ENCODE data around the gene INPP4B. TPM values are rescaled to one million over a fixed set of nuclear protein-coding genes. Genes with fewer than 3 reads are reported as not detected.

INPP4B gene
- total RNA-seq, 1 experiment from 2014 or later: 0.07 TPM

GRCh38 chr4:142705820-142706219, 140.3 kb downstream of the INPP4B start:
- no peak overlapping the region for H2BK20ac ChIP-seq (ENCODE audit: low read depth, low read length, poor library complexity, severe bottlenecking)
- peaks cover 6% of the 10 kb centered on the region; the same call in 1 of the 2 replicates for H3K27me3 ChIP-seq (ENCODE audit: insufficient read depth, low read length)
- no peak overlapping the region for H2BK15ac ChIP-seq (ENCODE audit: low read depth, low read length)
- TF ChIP-seq CTCF (conservative IDR thresholded peaks at IDR 0.05): no peak
- H3K79me2 ChIP-seq (ENCODE audit: insufficient read depth, low read length): no peaks in the 10 kb centered on the region
- no peak overlapping the region for H4K5ac ChIP-seq (ENCODE audit: insufficient read length, low read depth, low read length)
- H3K27me3 Mint-ChIP-seq (ENCODE audit: low read depth): peaks cover 26% of the 10 kb centered on the region
- H3K27ac Mint-ChIP-seq: no peak overlapping the region
- H3K79me1 ChIP-seq (ENCODE audit: insufficient read depth, low read depth, low read length, poor library complexity, severe bottlenecking): no peaks in the 10 kb centered on the region
- no peak overlapping the region for H3T11ph ChIP-seq (ENCODE audit: low read length)
- H3K4me2 ChIP-seq (ENCODE audit: insufficient read depth, insufficient read length, low read length): no peak overlapping the region
- no peak overlapping the region for H2AFZ ChIP-seq (ENCODE audit: low read length)
- no peak overlapping the region for H3K9ac ChIP-seq (ENCODE audit: extremely low read depth, insufficient read length, low read length)
- H3K56ac ChIP-seq (ENCODE audit: insufficient read length, low read depth, low read length): no peak overlapping the region
- no peaks in the 10 kb centered on the region; a peak in 1 of 5 replicates for H3K9me3 Mint-ChIP-seq
- no peak overlapping the region for H3K23ac ChIP-seq (ENCODE audit: insufficient read length, low read depth, low read length)
- H3K4ac ChIP-seq (ENCODE audit: low read depth, low read length): no peak overlapping the region
- H2AK5ac ChIP-seq (ENCODE audit: insufficient read length, low read length): no peak overlapping the region
- H4K8ac ChIP-seq (replicated peaks; ENCODE audit: insufficient read length, low read depth, low read length): no peak overlapping the region
- H3K18ac ChIP-seq (ENCODE audit: insufficient read length, low read depth, low read length): no peak overlapping the region
- H4K20me1 ChIP-seq (ENCODE audit: control insufficient read depth, insufficient read depth, insufficient read length): no peaks in the 10 kb centered on the region
- H2BK120ac ChIP-seq (ENCODE audit: low read depth, low read length, poor library complexity, severe bottlenecking): no peak overlapping the region
- H3K14ac ChIP-seq (ENCODE audit: insufficient read depth, low read length): no peak overlapping the region
- H3K4me1 Mint-ChIP-seq: peaks cover 7 to 10% of the 10 kb centered on the region in 2 experiments
- no peak overlapping the region for H2BK5ac ChIP-seq (ENCODE audit: insufficient read length, low read length)
- no peak overlapping the region for H3K4me3 Mint-ChIP-seq
- no peaks in the 10 kb centered on the region for H3K9me3 ChIP-seq (ENCODE audit: control insufficient read depth, low read depth, low read length)
- no CpG with 5 or more reads among the region's 1 CpG for WGBS (ENCODE audit: extremely low coverage, insufficient read length, low lambda C conversion rate)
- no peak for DNase-seq
- H3K36me3 Mint-ChIP-seq (ENCODE audit: insufficient read depth in 1 of 3, low read depth in 3 of 3): no peaks in the 10 kb centered on the region
- H2BK12ac ChIP-seq (ENCODE audit: insufficient read length, low read depth, low read length): no peak overlapping the region
- no peak overlapping the region for H4K91ac ChIP-seq (ENCODE audit: insufficient read length, low read depth, low read length)
- no peaks in the 10 kb centered on the region for H3K4me1 ChIP-seq (ENCODE audit: insufficient read depth, low read length)
- no peak overlapping the region for H3K27ac ChIP-seq (ENCODE audit: insufficient read length, low read depth, low read length)
- H3K23me2 ChIP-seq (ENCODE audit: insufficient read length, low read depth, low read length, poor library complexity, severe bottlenecking): no peaks in the 10 kb centered on the region

All from H9 (cell line).